Sigmoid colon (tissue), 4 donors: ENCODE data around the gene SSBP4.

Source experiments
- POLR2A ChIP-seq, 2 donors: fragments of 450-650 bp; IDR thresholded peaks; one replicate each; pipeline ENCODE4 v1.6.1; 2016; ENCODE audit warnings: antibody characterized with exemption in 2 of 2, mild to moderate bottlenecking in 2 of 2, moderate library complexity in 2 of 2
- POLR2AphosphoS5 ChIP-seq, 4 donors: sonication (generic); formaldehyde crosslinking; IDR thresholded peaks; one replicate each; pipeline ENCODE4 v1.6.1; 2017; ENCODE audit warnings: antibody characterized with exemption in 4 of 4
- TF ChIP-seq, protein P1 (sequence below), 4 experiments: fragments of 450-650 bp in 3 of 4; fragments of 200-600 bp in 1 of 4; IDR thresholded peaks; one replicate each; pipeline ENCODE4 v1.5.1; 2016 to 2019; ENCODE audit warnings: antibody characterized with exemption in 4 of 4, mild to moderate bottlenecking in 3 of 4, moderate library complexity in 2 of 4

DNA sequence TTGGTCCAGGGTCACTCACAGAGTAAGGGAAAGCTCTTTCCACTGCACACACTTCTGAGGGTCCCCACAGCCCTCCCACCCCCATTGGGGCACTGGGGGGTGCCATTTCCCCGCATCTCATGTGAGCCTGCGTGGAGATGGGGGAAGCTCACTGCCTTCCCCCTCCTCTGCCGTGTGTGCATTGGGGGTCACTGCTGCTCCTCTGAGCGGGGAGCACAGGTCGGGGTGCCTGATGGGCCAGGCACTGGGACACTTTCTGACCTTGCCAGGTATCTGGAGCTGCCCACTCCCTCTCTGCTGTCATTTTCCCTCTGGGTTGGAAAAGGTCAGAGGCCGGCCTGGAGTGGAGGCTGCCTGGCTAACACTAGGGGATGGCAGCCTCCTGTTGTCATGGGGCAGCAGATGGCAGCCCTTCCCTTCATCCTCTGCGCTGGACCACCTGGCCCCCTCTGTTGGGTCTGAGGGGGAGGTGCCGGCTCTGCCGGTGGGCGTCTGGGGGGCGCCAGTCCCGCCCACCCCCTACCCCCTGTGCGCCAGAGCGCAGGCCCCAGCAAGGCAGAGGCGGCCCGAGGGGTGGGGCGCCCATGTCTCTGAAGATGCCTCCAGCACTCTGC is 9.1 kb downstream of the SSBP4 start:
- TF ChIP-seq, protein P1, sequence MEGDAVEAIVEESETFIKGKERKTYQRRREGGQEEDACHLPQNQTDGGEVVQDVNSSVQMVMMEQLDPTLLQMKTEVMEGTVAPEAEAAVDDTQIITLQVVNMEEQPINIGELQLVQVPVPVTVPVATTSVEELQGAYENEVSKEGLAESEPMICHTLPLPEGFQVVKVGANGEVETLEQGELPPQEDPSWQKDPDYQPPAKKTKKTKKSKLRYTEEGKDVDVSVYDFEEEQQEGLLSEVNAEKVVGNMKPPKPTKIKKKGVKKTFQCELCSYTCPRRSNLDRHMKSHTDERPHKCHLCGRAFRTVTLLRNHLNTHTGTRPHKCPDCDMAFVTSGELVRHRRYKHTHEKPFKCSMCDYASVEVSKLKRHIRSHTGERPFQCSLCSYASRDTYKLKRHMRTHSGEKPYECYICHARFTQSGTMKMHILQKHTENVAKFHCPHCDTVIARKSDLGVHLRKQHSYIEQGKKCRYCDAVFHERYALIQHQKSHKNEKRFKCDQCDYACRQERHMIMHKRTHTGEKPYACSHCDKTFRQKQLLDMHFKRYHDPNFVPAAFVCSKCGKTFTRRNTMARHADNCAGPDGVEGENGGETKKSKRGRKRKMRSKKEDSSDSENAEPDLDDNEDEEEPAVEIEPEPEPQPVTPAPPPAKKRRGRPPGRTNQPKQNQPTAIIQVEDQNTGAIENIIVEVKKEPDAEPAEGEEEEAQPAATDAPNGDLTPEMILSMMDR (IDR thresholded peaks at IDR 0.05): no peak
- no peak for TF ChIP-seq POLR2A (IDR thresholded peaks at IDR 0.05)
- TF ChIP-seq POLR2AphosphoS5 (IDR thresholded peaks at IDR 0.05): no peak
